ENCODE measurements around the gene PDZK1IP1.

The PDZK1IP1 gene

DNA sequence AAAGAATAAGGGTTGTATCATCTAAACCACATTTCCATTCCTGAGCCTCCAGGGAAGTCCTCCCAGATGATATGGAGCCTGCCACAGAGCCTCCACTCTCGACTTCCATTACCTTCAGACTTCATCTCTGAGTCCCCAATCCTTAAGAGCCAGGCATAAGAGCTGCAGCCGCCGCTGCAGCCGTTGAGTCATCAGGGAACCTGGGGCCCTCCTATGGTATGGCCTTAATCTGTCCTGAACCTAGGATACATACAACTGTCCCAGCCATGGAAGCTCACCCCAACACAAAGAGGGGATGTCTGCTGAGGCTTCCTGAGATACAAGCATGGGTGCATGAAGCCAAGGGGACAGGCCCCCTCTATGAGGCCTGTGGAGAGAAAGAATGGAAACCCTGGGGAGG, 25.9 kb upstream of the PDZK1IP1 start:
- in situ Hi-C loops (cut with HindIII; ENCODE audit: low sequenced_read_pairs), result no loop called here
- TF ChIP-seq CTCF (IDR thresholded peaks at IDR 0.05; ENCODE audit: low read depth, low read length), result no peak
- no peak for DNase-seq (ENCODE audit: low read depth, low spot score)
- H3K4me3 ChIP-seq (ENCODE audit: low read depth, low read length), result no peak overlapping the region

GRCh38 chr1:47214549-47214948, 24.7 kb upstream of the PDZK1IP1 start:
- H3K4me3 ChIP-seq (ENCODE audit: low read depth, low read length), result no peak overlapping the region
- TF ChIP-seq CTCF (IDR thresholded peaks at IDR 0.05; ENCODE audit: low read depth, low read length), result no peak
- in situ Hi-C loops (cut with HindIII; ENCODE audit: low sequenced_read_pairs), result no loop called here
- DNase-seq (ENCODE audit: low read depth, low spot score), result no peak

DNA sequence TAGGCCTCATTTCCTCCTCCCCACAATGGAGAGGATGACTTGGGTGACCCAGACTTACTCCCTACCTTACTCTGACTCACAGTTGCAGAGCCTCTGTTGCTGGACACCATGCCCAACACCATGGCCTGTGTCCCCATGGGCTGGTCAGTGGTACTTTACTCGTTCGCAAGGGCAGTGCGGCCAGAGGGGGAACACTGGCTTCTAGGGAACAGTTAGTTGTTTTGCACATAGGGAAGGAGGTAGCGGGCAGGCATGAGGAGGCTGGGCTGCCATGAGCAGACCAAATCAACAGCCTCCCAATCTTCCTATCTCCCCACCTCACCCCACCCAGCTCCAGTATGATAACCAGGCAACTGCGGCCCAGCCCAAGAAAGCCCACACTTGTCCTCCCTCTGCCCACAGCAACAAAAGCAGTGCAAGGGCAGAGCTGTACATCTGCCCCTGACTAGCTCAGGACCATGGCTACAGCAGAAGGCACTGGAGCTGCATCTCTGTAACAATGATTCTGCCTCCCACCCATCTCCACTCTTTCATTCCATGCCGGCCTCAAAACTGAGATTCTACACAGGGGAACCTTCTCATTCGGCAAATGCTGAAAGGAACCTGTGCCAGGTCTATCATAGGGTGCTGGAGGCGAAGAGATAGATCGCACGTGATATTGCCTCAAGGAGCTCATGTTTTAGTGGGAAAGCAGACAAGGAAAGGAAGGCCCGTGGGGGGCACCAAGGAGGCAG, 23.6 kb upstream of the PDZK1IP1 start:
- in situ Hi-C loops (cut with HindIII; ENCODE audit: low sequenced_read_pairs), result no loop called here
- DNase-seq (ENCODE audit: low read depth, low spot score), result no peak
- no peak for TF ChIP-seq CTCF (IDR thresholded peaks at IDR 0.05; ENCODE audit: low read depth, low read length)
- no peak overlapping the region for H3K4me3 ChIP-seq (ENCODE audit: low read depth, low read length)

DNA sequence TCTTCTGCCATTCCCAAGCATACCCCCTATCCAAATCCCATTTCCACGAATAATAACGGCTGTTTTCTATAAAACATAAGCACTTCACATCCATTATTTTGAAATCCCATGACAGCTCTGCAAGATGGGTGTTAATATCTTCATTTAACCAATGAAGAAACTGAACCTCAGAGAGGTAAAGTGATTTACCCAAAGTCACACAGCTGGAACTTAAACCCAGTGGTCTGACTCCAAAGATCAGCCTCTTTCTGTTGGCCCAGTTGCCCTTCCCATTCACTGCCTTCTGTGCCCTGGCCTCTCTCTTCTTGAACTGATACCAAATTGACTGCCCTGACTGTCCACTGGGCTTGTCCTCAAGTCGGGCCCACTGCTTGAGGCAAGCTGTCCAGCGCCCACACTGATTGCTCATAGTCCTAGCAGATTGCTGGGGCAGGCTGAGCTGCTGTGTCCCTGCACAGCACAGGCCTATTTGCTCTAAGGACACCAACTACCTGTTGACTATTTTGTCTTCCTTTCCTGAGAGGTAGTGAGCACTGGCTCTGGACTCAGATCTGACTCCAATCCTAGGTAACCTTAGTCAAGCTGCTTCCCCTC, 22.9 kb upstream of the PDZK1IP1 start:
- no peak for TF ChIP-seq CTCF (IDR thresholded peaks at IDR 0.05; ENCODE audit: low read depth, low read length)
- DNase-seq (ENCODE audit: low read depth, low spot score), result no peak
- in situ Hi-C loops (cut with HindIII; ENCODE audit: low sequenced_read_pairs), result no loop called here
- H3K4me3 ChIP-seq (ENCODE audit: low read depth, low read length), result no peak overlapping the region

DNA sequence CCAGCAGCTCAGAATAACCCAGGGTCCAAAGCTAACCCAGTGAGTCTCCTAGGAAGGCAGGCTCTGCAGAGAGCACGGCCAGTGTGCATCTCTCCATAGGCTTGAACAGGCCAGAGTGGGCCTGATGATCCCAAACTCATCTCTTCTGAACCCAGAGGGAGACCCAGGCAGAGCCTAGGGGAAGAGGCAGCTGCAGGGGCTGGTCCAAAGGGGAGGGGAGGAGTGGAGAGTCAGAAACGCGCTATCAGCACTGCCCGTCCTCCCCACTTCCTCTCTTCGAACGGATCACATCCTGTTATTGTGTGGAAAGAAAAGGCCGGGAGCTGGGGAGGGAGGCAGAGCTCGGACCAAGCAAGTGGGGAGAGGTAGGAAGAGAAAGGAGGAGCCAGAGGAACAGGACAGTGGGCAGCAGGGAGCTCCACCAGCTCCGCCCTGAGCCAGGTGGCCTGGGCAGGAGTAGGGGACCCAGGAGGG, 22.0 kb upstream of the PDZK1IP1 start:
- in situ Hi-C loops (cut with HindIII; ENCODE audit: low sequenced_read_pairs), result no loop called here
- H3K4me3 ChIP-seq (ENCODE audit: low read depth, low read length), result no peak overlapping the region
- DNase-seq (ENCODE audit: low read depth, low spot score), result no peak
- TF ChIP-seq CTCF (IDR thresholded peaks at IDR 0.05; ENCODE audit: low read depth, low read length), result no peak

GRCh38 chr1:47210666-47211065, 20.8 kb upstream of the PDZK1IP1 start:
- no peak for TF ChIP-seq CTCF (IDR thresholded peaks at IDR 0.05; ENCODE audit: low read depth, low read length)
- no peak overlapping the region for H3K4me3 ChIP-seq (ENCODE audit: low read depth, low read length)
- in situ Hi-C loops (cut with HindIII; ENCODE audit: low sequenced_read_pairs), result no loop called here
- DNase-seq (ENCODE audit: low read depth, low spot score), result no peak
